H9 (cell line): ENCODE measurements around the gene CD81. TPM values are rescaled to one million over a fixed set of nuclear protein-coding genes. Genes with fewer than 3 reads are reported as not detected.

Experiments
- DNase-seq: peaks from one replicate; pipeline ENCODE4 v3.0.0-alpha.2; 2017
- H2AFZ ChIP-seq: one replicate; pipeline ENCODE4 v1.6.1; 2013; ENCODE audit warnings: mild to moderate bottlenecking, low read length, control low read depth, moderate library complexity
- H2AK5ac ChIP-seq: 2 replicates; pipeline ENCODE4 v1.6.1; 2013; ENCODE audit warnings: low read length, control low read depth, mixed read lengths; ENCODE audit not compliant: insufficient read length
- H2BK120ac ChIP-seq: one replicate; pipeline ENCODE4 v1.6.1; 2013; ENCODE audit warnings: low read depth, mild to moderate bottlenecking, low read length, control low read depth, inconsistent platforms; ENCODE audit not compliant: poor library complexity, severe bottlenecking
- H2BK12ac ChIP-seq: 2 replicates; pipeline ENCODE4 v1.6.1; 2013; ENCODE audit warnings: low read length, control low read depth, mixed read lengths, low read depth; ENCODE audit not compliant: insufficient read length
- H2BK15ac ChIP-seq: 2 replicates; pipeline ENCODE4 v1.6.1; 2013; ENCODE audit warnings: low read depth, low read length, control low read depth
- H2BK20ac ChIP-seq: one replicate; pipeline ENCODE4 v1.6.1; 2013; ENCODE audit warnings: low read depth, mild to moderate bottlenecking, low read length, control low read depth, inconsistent platforms; ENCODE audit not compliant: poor library complexity, severe bottlenecking
- H2BK5ac ChIP-seq: 2 replicates; pipeline ENCODE4 v1.6.1; 2013; ENCODE audit warnings: low read length, control low read depth, mixed read lengths; ENCODE audit not compliant: insufficient read length
- H3K14ac ChIP-seq: 2 replicates; pipeline ENCODE4 v1.6.1; 2013; ENCODE audit warnings: low read length, control low read depth; ENCODE audit not compliant: insufficient read depth
- H3K18ac ChIP-seq: 2 replicates; pipeline ENCODE4 v1.6.1; 2013; ENCODE audit warnings: low read depth, mild to moderate bottlenecking, mixed read lengths, low read length, control low read depth; ENCODE audit not compliant: insufficient read length
- H3K23ac ChIP-seq: 2 replicates; pipeline ENCODE4 v1.6.1; 2013; ENCODE audit warnings: low read length, control low read depth, mixed read lengths, low read depth; ENCODE audit not compliant: insufficient read length
- H3K23me2 ChIP-seq: 2 replicates; pipeline ENCODE4 v1.6.1; 2013; ENCODE audit warnings: low read depth, mild to moderate bottlenecking, mixed read lengths, low read length, control low read depth; ENCODE audit not compliant: insufficient read length, poor library complexity, severe bottlenecking
- H3K27ac ChIP-seq: 2 replicates; pipeline ENCODE4 v1.5.1; 2013; ENCODE audit warnings: low read length, control low read depth, mixed read lengths, low read depth; ENCODE audit not compliant: insufficient read length
- H3K27me3 ChIP-seq: 2 replicates; pipeline ENCODE4 v1.6.1; 2013; ENCODE audit warnings: low read length, control low read depth, inconsistent platforms; ENCODE audit not compliant: insufficient read depth
- H3K4ac ChIP-seq: 2 replicates; pipeline ENCODE4 v1.6.1; 2013; ENCODE audit warnings: low read depth, mild to moderate bottlenecking, control low read depth, inconsistent platforms, low read length, moderate library complexity
- H3K4me1 ChIP-seq: 2 replicates; pipeline ENCODE4 v1.6.1; 2013; ENCODE audit warnings: low read length, control low read depth, inconsistent platforms; ENCODE audit not compliant: insufficient read depth
- H3K4me2 ChIP-seq: 2 replicates; pipeline ENCODE4 v1.6.1; 2013; ENCODE audit warnings: low read length, control low read depth, mixed read lengths; ENCODE audit not compliant: insufficient read length, insufficient read depth
- H3K56ac ChIP-seq: 2 replicates; pipeline ENCODE4 v1.6.1; 2013; ENCODE audit warnings: low read depth, mild to moderate bottlenecking, mixed read lengths, low read length, control low read depth; ENCODE audit not compliant: insufficient read length
- H3K79me1 ChIP-seq: 2 replicates; pipeline ENCODE4 v1.6.1; 2013; ENCODE audit warnings: low read depth, mild to moderate bottlenecking, moderate library complexity, low read length, control low read depth, inconsistent platforms; ENCODE audit not compliant: insufficient read depth, poor library complexity, severe bottlenecking
- H3K79me2 ChIP-seq: 2 replicates; pipeline ENCODE4 v1.6.1; 2013; ENCODE audit warnings: low read length, control low read depth, inconsistent platforms; ENCODE audit not compliant: insufficient read depth
- H3K9ac ChIP-seq: 2 replicates; pipeline ENCODE4 v1.6.1; 2013; ENCODE audit warnings: low read length, control low read depth, mixed read lengths; ENCODE audit not compliant: insufficient read length; ENCODE audit errors: extremely low read depth
- H3K9me3 ChIP-seq: one replicate; pipeline ENCODE4 v1.6.1; 2013; ENCODE audit warnings: low read depth, low read length, inconsistent platforms; ENCODE audit not compliant: control insufficient read depth
- H3T11ph ChIP-seq: one replicate; pipeline ENCODE4 v1.6.1; 2013; ENCODE audit warnings: mild to moderate bottlenecking, low read length, control low read depth, inconsistent platforms
- H4K20me1 ChIP-seq: one replicate; pipeline ENCODE4 v1.6.1; 2013; ENCODE audit not compliant: control insufficient read depth, insufficient read length, insufficient read depth
- H4K5ac ChIP-seq: 2 replicates; pipeline ENCODE4 v1.6.1; 2013; ENCODE audit warnings: low read depth, mild to moderate bottlenecking, mixed read lengths, low read length, control low read depth; ENCODE audit not compliant: insufficient read length
- H4K8ac ChIP-seq: replicated peaks from 2 replicates; pipeline ENCODE4 v1.6.1; 2013; ENCODE audit warnings: low read length, control low read depth, mixed read lengths, low read depth; ENCODE audit not compliant: insufficient read length
- H4K91ac ChIP-seq: 2 replicates; pipeline ENCODE4 v1.6.1; 2013; ENCODE audit warnings: low read depth, mild to moderate bottlenecking, moderate library complexity, mixed read lengths, low read length, control low read depth; ENCODE audit not compliant: insufficient read length
- H3K27ac Mint-ChIP-seq, 3 experiments: 2 replicates in 2 of 3; 3 replicates in 1 of 3; pipeline ENCODE4 v1.8.0; 2020 to 2021; ENCODE audit warnings: mixed read lengths in 3 of 3, mild to moderate bottlenecking in 1 of 3, moderate library complexity in 1 of 3
- H3K27me3 Mint-ChIP-seq: 2 replicates; pipeline ENCODE4 v1.8.0; 2021; ENCODE audit warnings: low read depth, mild to moderate bottlenecking, moderate library complexity, mixed read lengths
- H3K36me3 Mint-ChIP-seq, 3 experiments: 2 replicates in 2 of 3; 3 replicates in 1 of 3; pipeline ENCODE4 v1.8.0; 2020 to 2021; ENCODE audit warnings: low read depth in 3 of 3, mixed read lengths in 3 of 3; ENCODE audit not compliant: insufficient read depth in 1 of 3
- H3K4me1 Mint-ChIP-seq, 2 experiments: 2 replicates each; pipeline ENCODE4 v1.8.0; 2020; ENCODE audit warnings: mixed read lengths in 2 of 2
- H3K4me3 Mint-ChIP-seq, 2 experiments: 2 replicates in 1 of 2; 3 replicates in 1 of 2; pipeline ENCODE4 v1.8.0; 2020 to 2021; ENCODE audit warnings: mild to moderate bottlenecking in 2 of 2, mixed read lengths in 2 of 2, moderate library complexity in 1 of 2
- H3K9me3 Mint-ChIP-seq, 2 experiments: 2 replicates in 1 of 2; 3 replicates in 1 of 2; pipeline ENCODE4 v1.8.0; 2020; ENCODE audit warnings: mild to moderate bottlenecking in 2 of 2, mixed read lengths in 2 of 2, moderate library complexity in 1 of 2
- WGBS: extraction: QIAGEN DNeasy Blood & Tissue Kit; methylation state at CpG from one replicate; pipeline ENCODE4 v1.1.7; 2013; ENCODE audit warnings: missing lambda C conversion rate, low lambda C conversion rate, mixed read lengths; ENCODE audit not compliant: insufficient read length; ENCODE audit errors: extremely low coverage; 5-methylcytosine and 5-hydroxymethylcytosine counted together
- total RNA-seq: library from RNA; stranded (reverse); gene quantifications from 2 replicates; pipeline ENCODE4 v1.2.1, GENCODE V29; 2021
- TF ChIP-seq, protein P1 (sequence below): fragments of 200-600 bp; sonication (generic); conservative IDR thresholded peaks from 3 replicates; pipeline ENCODE4 v1.8.0; 2021; ENCODE audit warnings: antibody characterized with exemption, mild to moderate bottlenecking

The CD81 gene
- total RNA-seq, 1 experiment from 2014 or later, result 246 TPM

GRCh38 chr11:2417856-2418692, 41.0 kb downstream of the CD81 start:
- H3K4me3 Mint-ChIP-seq, result no peak overlapping the region
- Histone ChIP-seq H3K4ac (no peak overlapping the region), H2BK5ac (no peak overlapping the region), H4K20me1 (no peaks in the 10 kb centered on the region), H2AK5ac (no peak overlapping the region), H3K23me2 (no peaks in the 10 kb centered on the region), H4K8ac (no peak overlapping the region), H3K14ac (no peak overlapping the region; the same call in 1 of the 2 replicates), H2BK12ac (no peak overlapping the region), H3K79me1 (no peaks in the 10 kb centered on the region), H3K27me3 (no peaks in the 10 kb centered on the region), H2BK15ac (no peak overlapping the region), H3K9me3 (no peaks in the 10 kb centered on the region), H3K4me1 (no peaks in the 10 kb centered on the region), H2BK20ac (no peak overlapping the region), H3K23ac (no peak overlapping the region), H3K4me2 (no peak overlapping the region), H3K18ac (no peak overlapping the region), H3T11ph (no peak overlapping the region), H3K27ac (no peak overlapping the region), H3K9ac (no peak overlapping the region), H3K79me2 (no peaks in the 10 kb centered on the region), H4K91ac (no peak overlapping the region), H2AFZ (no peak overlapping the region), H4K5ac (no peak overlapping the region), H3K56ac (no peak overlapping the region), H2BK120ac (no peak overlapping the region)
- TF ChIP-seq, protein P1, sequence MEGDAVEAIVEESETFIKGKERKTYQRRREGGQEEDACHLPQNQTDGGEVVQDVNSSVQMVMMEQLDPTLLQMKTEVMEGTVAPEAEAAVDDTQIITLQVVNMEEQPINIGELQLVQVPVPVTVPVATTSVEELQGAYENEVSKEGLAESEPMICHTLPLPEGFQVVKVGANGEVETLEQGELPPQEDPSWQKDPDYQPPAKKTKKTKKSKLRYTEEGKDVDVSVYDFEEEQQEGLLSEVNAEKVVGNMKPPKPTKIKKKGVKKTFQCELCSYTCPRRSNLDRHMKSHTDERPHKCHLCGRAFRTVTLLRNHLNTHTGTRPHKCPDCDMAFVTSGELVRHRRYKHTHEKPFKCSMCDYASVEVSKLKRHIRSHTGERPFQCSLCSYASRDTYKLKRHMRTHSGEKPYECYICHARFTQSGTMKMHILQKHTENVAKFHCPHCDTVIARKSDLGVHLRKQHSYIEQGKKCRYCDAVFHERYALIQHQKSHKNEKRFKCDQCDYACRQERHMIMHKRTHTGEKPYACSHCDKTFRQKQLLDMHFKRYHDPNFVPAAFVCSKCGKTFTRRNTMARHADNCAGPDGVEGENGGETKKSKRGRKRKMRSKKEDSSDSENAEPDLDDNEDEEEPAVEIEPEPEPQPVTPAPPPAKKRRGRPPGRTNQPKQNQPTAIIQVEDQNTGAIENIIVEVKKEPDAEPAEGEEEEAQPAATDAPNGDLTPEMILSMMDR, result no peak
- no peaks in the 10 kb centered on the region; a peak in 1 of 4 replicates for H3K4me1 Mint-ChIP-seq
- no CpG with 5 or more reads among the region's 30 CpGs for WGBS
- DNase-seq, result no peak
- peaks cover 7% of the 10 kb centered on the region for H3K27me3 Mint-ChIP-seq
- no peak overlapping the region for H3K27ac Mint-ChIP-seq
- H3K36me3 Mint-ChIP-seq, result no peaks in the 10 kb centered on the region
- H3K9me3 Mint-ChIP-seq, result no peaks in the 10 kb centered on the region
